HG03565 (cell line): ENCODE results near the gene DPYSL3.

Experiments used
- ATAC-seq: cut with Tn5 transposase; IDR thresholded peaks from one replicate; pipeline ENCODE4 v1.9.1; 2021; ENCODE audit warnings: mild to moderate bottlenecking, moderate library complexity; ENCODE audit not compliant: unreplicated experiment

DPYSL3 gene

GRCh38 chr5:147406636-147407035 is 103.2 kb downstream of the DPYSL3 start:
- no peak for ATAC-seq

- no peak for ATAC-seq
These were observed 105.2 kb downstream of the DPYSL3 start for GRCh38 chr5:147404706-147405105.

- peak; percentile 91 for ATAC-seq
These were observed 105.9 kb downstream of the DPYSL3 start for GRCh38 chr5:147403651-147404640.

- no peak for ATAC-seq
These were observed 109.0 kb downstream of the DPYSL3 start for GRCh38 chr5:147400881-147401280.

GRCh38 chr5:147400126-147400809 is 109.6 kb downstream of the DPYSL3 start:
- no peak for ATAC-seq

GRCh38 chr5:147398860-147399259 is 111.0 kb downstream of the DPYSL3 start:
- ATAC-seq, result no peak

- ATAC-seq, result no peak
These were observed 112.3 kb downstream of the DPYSL3 start for GRCh38 chr5:147397616-147398015.

GRCh38 chr5:147396070-147396823 is 113.6 kb downstream of the DPYSL3 start:
- ATAC-seq, result no peak

GRCh38 chr5:147393874-147394672 is 115.8 kb downstream of the DPYSL3 start:
- ATAC-seq, result no peak

- ATAC-seq, result peak; percentile 98
These were observed 118.1 kb downstream of the DPYSL3 start for GRCh38 chr5:147391781-147392180.

- no peak for ATAC-seq
These were observed 119.1 kb downstream of the DPYSL3 start for GRCh38 chr5:147390654-147391225.

GRCh38 chr5:147388184-147389108 is 121.4 kb downstream of the DPYSL3 start:
- no peak for ATAC-seq

- no peak for ATAC-seq
These were observed 122.8 kb downstream of the DPYSL3 start for GRCh38 chr5:147387109-147387508.

- no peak for ATAC-seq
These were observed 125.3 kb downstream of the DPYSL3 start for GRCh38 chr5:147384346-147385193.

GRCh38 chr5:147382776-147383175 is 127.1 kb downstream of the DPYSL3 start:
- no peak for ATAC-seq

GRCh38 chr5:147381555-147381954 is 128.3 kb downstream of the DPYSL3 start:
- ATAC-seq, result no peak

- ATAC-seq, result no peak
These were observed 132.2 kb downstream of the DPYSL3 start for GRCh38 chr5:147377682-147378081.

- no peak for ATAC-seq
These were observed 134.7 kb downstream of the DPYSL3 start for GRCh38 chr5:147375151-147375550.
